Transverse colon (tissue), 4 donors: ENCODE measurements around the gene UBE2D2.

Source experiments
- CTCF ChIP-seq, 5 experiments: fragments of 200-600 bp in 3 of 5; fragments of 450-650 bp in 2 of 5; sonication (generic) in 3 of 5; IDR thresholded peaks; 1 replicate in 2 of 5; 2 replicates in 3 of 5; pipeline ENCODE4 v1.5.1; 2016 to 2017; ENCODE audit warnings: antibody characterized with exemption in 5 of 5, inconsistent platforms in 3 of 5, mild to moderate bottlenecking in 2 of 5, moderate library complexity in 1 of 5
- EP300 ChIP-seq: sonication (generic); formaldehyde crosslinking; IDR thresholded peaks from one replicate; pipeline ENCODE4 v1.6.1; 2017; ENCODE audit warnings: antibody characterized with exemption, low read depth
- POLR2A ChIP-seq: fragments of 450-650 bp; IDR thresholded peaks from one replicate; pipeline ENCODE4 v1.6.1; 2016; ENCODE audit warnings: antibody characterized with exemption, mild to moderate bottlenecking, moderate library complexity
- POLR2AphosphoS5 ChIP-seq, 3 donors: sonication (generic); formaldehyde crosslinking; IDR thresholded peaks; one replicate each; pipeline ENCODE4 v1.6.1; 2016; ENCODE audit warnings: antibody characterized with exemption in 3 of 3

GRCh38 chr5:139655727-139656271, 94.7 kb downstream of the UBE2D2 start:
- TF ChIP-seq CTCF (IDR thresholded peaks at IDR 0.05), result no peak
- peak in 2 of 3 donors; percentile 24 to 30 for TF ChIP-seq POLR2AphosphoS5 (IDR thresholded peaks at IDR 0.05)
- TF ChIP-seq POLR2A, result no peak
- no peak for TF ChIP-seq EP300
